HL-60 (cell line): Measurements from ENCODE around the gene AOPEP.

Experiments used
- GABPA ChIP-seq: IDR thresholded peaks from 2 replicates; pipeline ENCODE4 v1.6.1; 2012; ENCODE audit warnings: low read depth
- POLR2AphosphoS5 ChIP-seq: IDR thresholded peaks from 2 replicates; pipeline ENCODE4 v1.6.1; 2012; ENCODE audit warnings: low read depth

- no peak for TF ChIP-seq POLR2AphosphoS5
- TF ChIP-seq GABPA, result no peak
Observed at GRCh38 chr9:95049761-95050160, 323.3 kb downstream of the AOPEP start.
